ENCODE data around the gene U2AF2. TPM values are rescaled to one million over a fixed set of nuclear protein-coding genes. Genes with fewer than 3 reads are reported as not detected.
"Not testable (repeated sequence)": the region's sequence is repeated elsewhere in the genome, so short reads cannot be mapped to it uniquely, and the experiment has no call there.

Gene U2AF2
- total RNA-seq, 4 donors from 2014 or later, result 115 to 242 (median 141) TPM

DNA sequence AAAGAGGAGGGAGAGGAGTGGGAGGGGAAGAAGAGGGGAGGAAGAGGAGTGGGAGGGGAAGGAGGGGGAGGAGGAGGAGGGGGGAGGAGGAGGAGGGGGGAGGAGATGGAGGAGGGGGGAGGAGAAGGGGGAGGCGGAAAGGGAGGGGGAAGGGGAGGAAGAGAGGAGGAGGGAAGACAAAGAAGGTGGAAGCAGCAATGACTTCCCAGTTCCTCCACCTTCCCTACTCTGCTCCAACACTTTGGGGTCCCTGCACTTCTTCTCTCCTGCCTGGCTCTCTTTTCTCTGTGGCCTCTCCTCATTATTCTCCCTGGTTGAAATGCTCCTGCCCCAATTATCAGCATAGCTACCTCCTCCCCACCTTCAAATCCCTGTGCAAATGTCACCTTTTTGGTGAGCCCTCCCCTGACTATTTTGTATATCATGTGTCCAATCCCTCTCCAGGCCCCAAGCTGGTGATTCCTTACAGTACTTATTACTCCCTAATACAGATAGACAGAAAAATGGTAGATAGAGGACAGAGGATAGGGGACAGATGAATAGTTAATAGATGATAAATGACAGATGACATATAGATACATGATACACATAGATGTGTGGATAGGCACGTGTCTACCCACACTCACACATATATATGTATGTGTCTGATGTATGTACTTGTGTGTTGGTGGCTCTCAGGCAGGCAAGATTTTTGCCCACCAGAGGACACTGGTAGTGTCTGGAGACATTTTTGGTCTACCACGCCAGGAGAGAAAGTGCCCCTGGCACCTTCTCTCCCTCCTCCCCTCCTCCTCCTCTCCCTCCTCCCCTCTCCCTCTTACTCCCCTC lies 58.2 kb downstream of the U2AF2 start:
- Histone ChIP-seq H3K27me3 (peaks cover 0 to 4% of the 10 kb centered on the region in 2 donors), H3K36me3 (no peaks in the 10 kb centered on the region), H3K4me1 (no peaks in the 10 kb centered on the region), H3K4me3 (no peak overlapping the region), H3K9me3 (no peaks in the 10 kb centered on the region), H3K27ac (no peak overlapping the region)
- no peak for DNase-seq (ENCODE audit: low spot score in 2 of 2)
- 87 to 90% methylated on average over 2 of the region's 3 CpGs for WGBS, 2 donors
- no peak for TF ChIP-seq EP300 (IDR thresholded peaks at IDR 0.05)
- TF ChIP-seq CTCF (IDR thresholded peaks at IDR 0.05), result no peak
- TF ChIP-seq POLR2A (IDR thresholded peaks at IDR 0.05), result no peak

DNA sequence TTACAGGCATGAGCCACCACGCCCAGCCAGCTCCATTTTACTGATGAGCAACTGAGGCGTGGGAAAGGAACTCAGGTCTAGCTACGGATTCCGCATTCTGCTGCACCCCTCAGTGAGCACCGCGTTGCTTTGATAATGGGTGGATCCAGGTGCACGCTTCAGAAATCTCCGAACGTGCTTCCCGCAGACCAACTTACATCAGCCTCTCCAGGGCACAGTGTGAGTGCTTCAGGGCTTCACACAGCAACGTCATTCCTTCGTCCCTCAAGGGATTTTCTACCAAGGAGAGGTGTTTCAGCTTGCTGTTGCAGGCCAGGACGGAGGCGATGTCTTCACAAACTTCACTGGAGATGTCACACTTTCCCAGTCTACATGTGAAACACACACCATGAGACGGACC lies 61.7 kb downstream of the U2AF2 start:
- 89 to 90% methylated on average over 15 of the region's 15 CpGs for WGBS, 2 donors
- Histone ChIP-seq H3K36me3 (no peaks in the 10 kb centered on the region), H3K9me3 (peaks cover 0 to 23% (median 0%) of the 10 kb centered on the region in 4 donors), H3K4me1 (no peaks in the 10 kb centered on the region), H3K4me3 (no peak overlapping the region), H3K27ac (no peak overlapping the region), H3K27me3 (peaks cover 0 to 4% of the 10 kb centered on the region in 2 donors)
- TF ChIP-seq POLR2A (IDR thresholded peaks at IDR 0.05), result no peak
- no peak for DNase-seq (ENCODE audit: low spot score in 2 of 2)

DNA sequence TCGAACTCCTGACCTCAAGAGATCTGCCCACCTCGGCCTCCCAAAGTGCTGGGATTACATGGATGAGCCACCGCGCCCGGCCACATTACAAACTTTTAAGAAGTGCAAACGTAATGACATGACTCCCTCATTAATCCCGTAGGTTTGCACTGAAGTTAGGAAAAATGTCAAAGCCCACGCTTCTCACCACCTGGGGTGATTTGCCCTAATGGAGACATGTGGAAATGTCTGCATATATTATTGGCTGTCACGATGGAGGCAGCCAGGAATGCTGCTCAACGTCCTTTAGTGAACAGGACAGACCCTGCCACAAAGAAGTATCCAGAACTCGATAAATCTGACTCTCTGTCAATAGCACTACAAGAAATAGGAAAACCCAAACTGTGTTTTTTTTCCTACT lies 62.4 kb downstream of the U2AF2 start:
- Histone ChIP-seq H3K27me3 (peaks cover 0 to 4% of the 10 kb centered on the region in 2 donors), H3K4me1 (no peaks in the 10 kb centered on the region), H3K27ac (no peak overlapping the region), H3K9me3 (peaks cover 0 to 29% (median 0%) of the 10 kb centered on the region in 4 donors), H3K36me3 (no peaks in the 10 kb centered on the region), H3K4me3 (no peak overlapping the region)
- DNase-seq (ENCODE audit: low spot score in 2 of 2), result no peak
- TF ChIP-seq CTCF (IDR thresholded peaks at IDR 0.05) (no peak), EP300 (IDR thresholded peaks at IDR 0.05) (no peak), POLR2A (IDR thresholded peaks at IDR 0.05) (no peak)
- WGBS, 2 donors, result 72 to 83% methylated on average over 11 of the region's 11 CpGs

DNA sequence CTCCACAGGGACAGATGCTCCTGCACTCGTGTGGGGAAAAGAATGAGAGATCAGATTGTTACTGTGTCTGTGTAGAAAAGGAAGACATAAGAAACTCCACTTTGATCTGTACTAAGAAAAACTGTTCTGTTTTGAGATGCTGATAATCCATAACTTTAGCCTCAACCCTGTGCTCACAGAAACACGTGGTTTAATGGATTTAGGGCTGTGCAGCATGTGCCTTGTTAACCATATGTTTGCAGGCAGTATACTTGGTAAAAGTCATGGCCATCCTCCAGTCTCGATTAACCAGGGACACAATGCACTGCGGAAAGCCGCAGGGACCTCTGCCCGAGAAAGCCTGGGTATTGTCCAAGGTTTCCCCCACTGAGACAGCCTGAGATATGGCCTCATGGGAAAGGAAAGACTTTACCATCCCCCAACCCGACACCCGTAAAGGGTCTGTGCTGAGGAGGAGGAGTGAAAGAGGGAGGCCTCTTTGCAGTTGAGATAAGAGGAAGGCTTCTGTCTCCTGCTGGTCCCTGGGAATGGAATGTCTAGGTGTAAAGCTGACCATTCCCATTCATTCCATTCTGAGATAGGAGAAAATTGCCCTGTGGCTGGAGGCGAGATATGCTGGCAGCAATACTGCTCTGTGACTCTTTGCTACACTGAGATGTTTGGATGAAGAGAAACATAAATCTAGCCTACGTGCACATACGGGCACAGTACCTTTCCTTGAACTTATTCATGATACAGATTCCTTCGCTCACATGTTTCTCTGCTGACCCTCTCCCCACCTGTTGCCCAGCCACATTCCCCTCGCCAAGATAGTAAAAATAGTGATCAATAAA lies 63.3 kb downstream of the U2AF2 start:
- not testable (repeated sequence) for H3K27ac ChIP-seq; H3K36me3 ChIP-seq; DNase-seq (ENCODE audit: low spot score in 2 of 2); H3K4me1 ChIP-seq; H3K27me3 ChIP-seq; H3K4me3 ChIP-seq
- 36 to 56% methylated on average over 13 of the region's 13 CpGs for WGBS, 2 donors
- H3K9me3 ChIP-seq, result peaks cover 0 to 33% (median 0%) of the 10 kb centered on the region in 4 donors

DNA sequence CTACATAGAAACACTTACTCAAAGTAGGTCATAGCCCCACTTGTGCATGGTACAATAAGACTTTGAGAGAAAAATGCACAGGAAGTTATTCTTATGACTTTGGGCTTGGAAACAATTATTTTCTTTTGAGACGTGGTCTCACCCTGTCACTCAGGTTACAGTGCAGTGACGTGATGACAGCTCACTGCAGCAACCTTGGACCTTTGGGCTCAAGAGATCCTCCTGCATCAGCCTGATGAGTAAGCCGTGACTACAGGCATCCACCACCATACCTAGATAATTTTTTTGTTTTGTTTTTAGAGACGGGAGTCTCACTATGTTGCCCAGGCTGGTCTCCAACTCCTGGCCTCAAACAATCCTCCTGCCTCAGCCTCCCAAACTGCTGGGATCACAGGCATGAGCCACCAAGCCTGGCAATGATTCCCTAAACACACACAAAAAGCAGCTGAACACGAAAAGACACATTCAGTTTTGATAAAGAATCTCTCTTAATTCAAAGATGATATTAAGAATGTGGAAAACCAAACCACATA lies 65.4 kb downstream of the U2AF2 start:
- H3K9me3 ChIP-seq, result peaks cover 0 to 33% (median 0%) of the 10 kb centered on the region in 4 donors
- no peak for TF ChIP-seq POLR2A (IDR thresholded peaks at IDR 0.05)
- no peak for TF ChIP-seq CTCF (IDR thresholded peaks at IDR 0.05)
- TF ChIP-seq EP300 (IDR thresholded peaks at IDR 0.05), result no peak
- H3K4me3 ChIP-seq, result no peak overlapping the region
- DNase-seq (ENCODE audit: low spot score in 2 of 2), result no peak
- no peak overlapping the region for H3K27ac ChIP-seq
- no peaks in the 10 kb centered on the region for H3K36me3 ChIP-seq
- 66 to 78% methylated on average over 5 of the region's 5 CpGs for WGBS, 2 donors
- peaks cover 0 to 1% of the 10 kb centered on the region in 2 donors for H3K27me3 ChIP-seq
- no peaks in the 10 kb centered on the region for H3K4me1 ChIP-seq

GRCh38 chr19:55720801-55721200 lies 66.0 kb downstream of the U2AF2 start:
- Histone ChIP-seq H3K9me3 (peaks cover 0 to 33% (median 0%) of the 10 kb centered on the region in 4 donors), H3K27ac (no peak overlapping the region), H3K4me1 (no peaks in the 10 kb centered on the region), H3K36me3 (no peaks in the 10 kb centered on the region), H3K4me3 (no peak overlapping the region), H3K27me3 (no peaks in the 10 kb centered on the region)
- TF ChIP-seq EP300 (IDR thresholded peaks at IDR 0.05), result no peak
- no peak for TF ChIP-seq POLR2A (IDR thresholded peaks at IDR 0.05)
- no peak for TF ChIP-seq CTCF (IDR thresholded peaks at IDR 0.05)
- no peak for DNase-seq (ENCODE audit: low spot score in 2 of 2)
- 89 to 92% methylated on average over 3 of the region's 3 CpGs for WGBS, 2 donors
